Fibroblast of skin of right biceps (primary cell): Measurements from ENCODE around the gene TELO2.
"Not testable (repeated sequence)": the region's sequence is repeated elsewhere in the genome, so short reads cannot be mapped to it uniquely, and the experiment has no call there.

Experiments used
- DNase-seq: peaks from one replicate; pipeline ENCODE4 v3.0.0-alpha.2; 2013

TELO2 gene

DNA sequence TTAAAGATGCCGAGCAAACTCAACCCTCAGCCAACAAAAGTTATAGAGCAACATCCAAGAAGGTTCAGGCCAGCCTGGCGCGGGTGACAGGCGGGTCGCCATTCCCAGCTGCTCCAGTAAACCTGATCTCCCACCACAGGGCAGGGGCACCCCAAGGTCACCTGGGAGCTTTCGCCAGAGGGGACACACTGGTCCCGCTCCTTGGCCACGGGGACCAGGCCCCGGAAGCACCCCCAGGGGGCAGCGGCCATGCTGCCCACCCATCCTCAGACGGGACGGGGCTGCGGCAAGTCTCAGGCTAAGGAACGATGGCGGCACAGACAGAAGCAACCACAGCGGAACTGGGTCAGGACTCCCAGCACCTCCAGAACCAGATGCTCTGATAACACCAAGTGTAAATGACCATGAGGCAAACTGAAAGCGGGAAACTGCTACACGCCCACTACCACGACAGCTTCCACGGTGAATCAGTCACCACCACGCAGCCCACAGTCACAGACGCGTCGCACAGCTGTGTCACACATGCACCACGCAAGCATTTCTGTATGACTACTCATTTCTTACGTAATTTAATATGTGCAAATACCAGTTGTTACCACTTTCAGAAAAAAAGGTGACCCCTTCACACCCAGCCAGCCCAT, 34.7 kb upstream of the TELO2 start:
- peak; percentile 45 for DNase-seq

DNA sequence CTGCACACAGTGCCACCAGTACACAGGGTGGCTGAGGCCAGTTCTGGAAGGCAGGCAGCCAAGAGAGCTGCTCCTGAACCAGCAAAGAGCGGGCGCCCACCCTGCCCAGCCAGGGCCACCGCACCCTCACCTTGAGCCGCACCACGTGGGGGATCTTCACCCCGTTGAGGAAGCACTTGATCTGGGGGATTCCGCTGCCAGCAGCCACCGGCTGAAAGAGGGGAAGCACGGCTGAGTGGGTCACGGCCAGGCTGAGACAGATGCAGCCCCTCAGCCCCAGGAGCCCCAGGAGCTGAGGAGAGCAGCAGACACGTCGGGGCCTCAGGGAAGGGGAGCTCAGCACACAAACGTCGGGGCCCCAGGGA, 34.2 kb upstream of the TELO2 start:
- DNase-seq = no peak

DNA sequence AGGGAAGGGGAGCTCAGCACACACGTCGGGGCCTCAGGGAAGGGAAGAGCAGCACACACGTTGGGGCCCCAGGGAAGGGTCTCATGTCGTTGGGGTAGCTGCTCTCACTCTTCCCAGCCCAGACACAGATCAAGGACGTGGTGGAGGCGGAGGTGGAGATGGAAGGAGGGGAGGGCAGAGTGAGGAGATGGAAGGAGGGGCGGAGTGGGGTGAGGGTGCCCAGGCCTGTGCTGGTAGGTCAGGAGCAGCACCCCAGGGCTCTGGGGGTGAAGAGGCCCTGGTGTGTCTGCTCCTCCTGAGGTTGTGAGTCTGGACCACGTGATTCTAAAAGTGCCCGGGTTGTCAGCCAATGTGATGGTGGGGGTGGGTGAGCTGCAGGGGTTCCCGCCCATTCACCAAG, 33.2 kb upstream of the TELO2 start:
- DNase-seq = no peak

DNA sequence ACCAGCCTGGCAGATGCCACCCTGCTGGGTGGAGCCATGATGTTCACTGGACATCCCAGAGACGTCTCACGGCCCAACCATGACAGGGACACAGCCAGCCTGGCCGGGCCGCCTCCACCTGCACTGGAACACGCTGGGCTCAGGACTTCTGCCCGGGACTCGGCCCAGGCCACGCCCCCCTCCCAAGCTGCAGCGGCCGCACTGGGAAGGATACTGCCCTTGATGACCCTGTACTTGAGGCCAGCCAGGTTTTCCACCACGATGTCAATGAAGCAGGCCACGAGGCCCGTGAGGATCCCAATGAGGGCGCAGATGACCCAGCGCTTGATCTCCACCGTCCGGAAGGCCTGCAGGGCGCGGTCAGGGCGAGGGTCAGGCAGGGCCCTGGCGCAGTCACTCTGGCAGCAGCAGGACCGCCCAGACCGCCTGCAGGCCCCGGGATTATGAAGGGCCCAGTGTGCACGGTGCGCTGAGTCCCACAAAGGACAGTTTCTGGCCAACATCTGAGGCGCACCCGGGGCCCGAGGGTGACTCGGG, 32.5 kb upstream of the TELO2 start:
- DNase-seq = no peak

DNA sequence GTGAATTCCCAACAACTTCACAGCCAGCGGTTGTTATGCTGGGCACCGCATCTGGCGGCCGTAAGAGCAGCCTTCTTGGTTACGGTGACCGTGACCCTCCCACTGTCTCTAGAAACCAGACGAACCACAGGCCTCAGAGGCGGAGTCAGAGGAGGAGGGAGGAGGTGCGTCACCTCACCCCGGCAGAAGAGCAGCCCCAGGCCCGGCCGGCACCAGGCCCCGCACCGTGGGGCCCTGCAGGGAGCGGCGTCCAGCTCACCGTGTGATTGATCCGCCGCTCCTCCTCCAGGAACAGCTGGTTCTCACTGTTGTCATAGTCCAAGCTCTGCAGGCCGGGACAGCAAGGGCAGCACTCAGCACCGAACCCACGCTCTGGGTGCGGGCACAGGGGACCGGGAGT, 32.0 kb upstream of the TELO2 start:
- no peak for DNase-seq

DNA sequence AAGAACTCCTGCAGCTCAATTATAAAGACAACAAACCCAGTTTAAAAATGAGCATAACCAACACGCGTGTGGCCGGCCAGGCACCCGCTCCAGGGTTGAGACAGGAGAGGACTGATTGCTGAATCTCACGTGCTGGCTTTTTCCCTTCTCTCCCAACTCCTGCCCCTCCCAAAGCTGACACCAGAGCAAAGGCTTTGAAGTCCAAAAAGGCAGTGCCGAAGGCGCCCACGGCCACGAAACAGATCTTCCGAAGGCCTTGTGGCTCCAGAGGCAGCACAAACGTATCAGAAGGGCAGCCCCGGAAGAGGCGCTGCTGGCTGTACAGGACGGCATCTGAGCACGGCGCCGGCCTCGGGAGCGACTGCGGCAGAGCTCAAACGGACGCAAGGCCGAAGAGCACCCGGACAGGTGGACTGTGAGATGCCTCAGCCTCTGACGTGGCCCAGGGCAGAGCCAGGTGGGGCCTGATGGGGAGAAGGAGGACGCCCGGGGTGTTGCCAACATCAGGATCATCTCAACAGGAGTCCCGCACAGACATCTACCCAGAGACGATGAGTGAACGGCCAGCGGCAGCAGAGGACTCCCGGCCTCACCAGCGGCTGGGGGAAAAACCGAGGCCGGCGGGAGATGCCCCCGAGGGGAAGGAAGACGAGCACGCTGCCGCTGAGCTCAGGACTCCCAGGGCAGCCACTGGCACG, 28.8 kb upstream of the TELO2 start:
- DNase-seq = no peak

DNA sequence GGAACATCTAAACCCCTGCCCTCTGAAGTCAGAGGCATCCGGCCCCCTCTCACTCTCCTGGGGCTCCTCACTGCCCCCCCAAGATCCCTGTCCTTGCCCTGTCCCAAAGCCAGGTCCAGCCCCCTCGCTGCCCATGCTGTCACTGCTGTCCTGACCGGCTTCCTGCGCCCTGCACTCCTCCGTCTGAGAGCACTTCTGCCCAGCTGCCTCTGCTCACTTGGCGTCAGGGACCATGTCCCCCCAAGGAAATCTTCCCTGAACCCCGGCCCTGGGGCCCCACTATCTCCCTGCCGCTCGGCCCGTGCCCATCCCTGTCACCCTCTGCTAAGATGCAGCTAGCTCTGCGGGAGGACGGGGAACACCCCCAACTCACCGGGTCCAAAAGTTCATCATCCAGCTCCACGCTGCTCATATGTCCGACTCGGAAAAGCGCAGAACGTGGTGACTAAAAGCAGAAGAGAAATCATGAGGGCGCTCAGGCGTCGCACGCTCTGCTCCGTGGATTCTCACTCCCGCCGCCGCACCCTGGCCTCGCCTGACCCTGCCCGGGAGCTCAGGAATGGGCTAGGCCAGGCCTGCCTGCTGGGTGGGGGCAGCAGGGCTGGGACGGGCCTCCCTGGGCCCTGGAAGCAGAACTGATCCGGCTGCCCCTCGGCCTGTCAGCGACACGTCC, 28.1 kb upstream of the TELO2 start:
- DNase-seq = no peak

DNA sequence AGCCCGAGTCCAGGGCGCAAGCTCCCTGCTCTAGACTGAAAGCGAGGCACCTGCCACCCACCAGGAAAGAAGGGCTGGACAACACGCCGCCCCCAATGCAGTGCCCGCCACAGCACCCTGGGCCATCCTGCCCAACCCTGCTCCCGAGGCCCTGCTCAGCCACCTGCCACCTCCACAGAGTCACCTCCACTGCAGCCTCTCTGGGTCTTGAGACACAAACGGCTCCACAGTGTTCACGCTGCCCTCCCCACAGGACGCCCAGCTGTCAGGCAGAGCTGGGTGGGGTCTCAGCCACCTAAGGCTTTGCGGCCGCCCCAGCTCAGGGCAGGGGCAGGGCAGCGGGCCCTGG, 27.6 kb upstream of the TELO2 start:
- DNase-seq = no peak

DNA sequence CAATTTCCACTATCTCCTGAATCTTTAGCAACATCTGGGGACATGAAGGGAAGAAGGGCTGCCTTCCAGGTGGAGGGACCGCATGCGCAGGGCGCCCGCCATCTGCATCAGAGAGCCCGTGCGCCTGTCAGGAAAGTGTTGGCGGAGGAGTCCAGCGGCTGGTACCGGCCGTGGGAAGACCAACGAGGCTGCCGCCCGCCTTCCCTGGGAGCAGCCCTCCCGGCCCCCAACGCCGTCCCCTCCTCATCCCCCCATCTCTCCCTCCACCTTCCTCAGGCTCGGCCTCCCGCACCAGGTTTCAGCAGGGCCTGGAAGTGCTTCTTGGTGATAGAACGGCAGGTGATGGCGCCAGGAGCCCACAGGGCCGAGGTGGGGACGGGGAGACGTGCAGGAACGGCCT, 27.1 kb upstream of the TELO2 start:
- DNase-seq = no peak

DNA sequence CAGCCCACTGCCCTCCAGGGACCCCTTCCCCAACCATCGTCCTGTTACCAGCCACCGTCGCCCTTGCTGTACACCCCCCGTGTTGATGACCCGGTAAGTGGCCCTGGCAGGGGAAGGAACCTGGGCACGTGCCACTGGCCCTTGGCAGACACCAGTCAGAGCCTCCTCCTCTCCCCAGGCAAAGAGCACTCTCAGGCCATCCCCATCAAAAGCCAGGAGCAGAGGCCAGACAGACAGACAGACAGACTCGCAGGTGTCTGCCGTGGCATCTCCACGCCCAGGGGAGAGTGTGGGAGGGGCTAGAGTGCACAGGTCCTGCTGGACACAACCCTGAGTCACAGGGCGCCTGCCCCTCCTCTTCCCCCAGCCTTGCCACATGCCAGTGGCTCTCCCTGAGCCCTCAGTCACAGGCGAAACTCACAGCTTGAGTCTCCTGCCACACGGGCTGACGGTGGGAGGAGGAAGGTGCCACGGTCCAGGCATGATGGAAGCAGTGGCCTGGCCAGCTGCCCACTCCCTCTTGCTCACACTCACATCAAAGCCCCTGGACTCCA, 26.1 kb upstream of the TELO2 start:
- DNase-seq = no peak

DNA sequence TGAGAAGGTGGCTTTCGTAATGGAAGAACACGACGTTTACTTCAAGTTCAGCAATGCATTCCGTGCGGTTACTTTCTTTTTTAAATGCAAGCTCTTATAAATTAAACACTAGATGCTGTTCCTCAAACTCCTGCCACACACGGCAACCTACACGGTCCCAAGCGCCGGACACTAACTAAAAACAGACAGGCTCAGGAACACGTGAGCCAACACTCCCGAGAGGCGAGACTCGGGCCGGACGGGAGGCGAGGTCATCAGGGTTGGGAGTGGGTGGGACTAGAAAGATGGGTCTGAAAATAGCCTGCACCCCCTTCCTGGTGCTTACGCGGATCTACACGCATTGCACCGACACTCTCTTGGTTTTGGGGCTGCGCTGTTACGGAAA, 24.7 kb upstream of the TELO2 start:
- no peak for DNase-seq

DNA sequence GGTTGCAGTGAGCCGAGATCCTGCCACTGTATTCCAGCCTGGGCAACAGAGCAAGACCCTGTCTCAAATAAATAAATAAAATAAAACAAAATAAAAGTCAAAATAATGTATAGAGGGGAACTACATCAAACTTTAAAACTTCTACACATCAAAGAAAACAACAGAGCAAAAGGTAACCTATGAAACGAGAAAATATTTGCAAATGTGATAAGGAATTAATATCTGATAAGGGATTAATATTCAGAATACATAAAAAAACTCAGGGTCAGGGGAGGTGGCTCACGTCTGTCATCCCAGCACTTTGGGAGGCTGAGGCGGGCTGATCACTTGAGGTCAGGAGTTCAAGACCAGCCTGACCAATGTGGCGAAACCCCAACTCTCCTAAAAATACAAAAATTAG, 24.0 kb upstream of the TELO2 start:
- DNase-seq = not testable (repeated sequence)

DNA sequence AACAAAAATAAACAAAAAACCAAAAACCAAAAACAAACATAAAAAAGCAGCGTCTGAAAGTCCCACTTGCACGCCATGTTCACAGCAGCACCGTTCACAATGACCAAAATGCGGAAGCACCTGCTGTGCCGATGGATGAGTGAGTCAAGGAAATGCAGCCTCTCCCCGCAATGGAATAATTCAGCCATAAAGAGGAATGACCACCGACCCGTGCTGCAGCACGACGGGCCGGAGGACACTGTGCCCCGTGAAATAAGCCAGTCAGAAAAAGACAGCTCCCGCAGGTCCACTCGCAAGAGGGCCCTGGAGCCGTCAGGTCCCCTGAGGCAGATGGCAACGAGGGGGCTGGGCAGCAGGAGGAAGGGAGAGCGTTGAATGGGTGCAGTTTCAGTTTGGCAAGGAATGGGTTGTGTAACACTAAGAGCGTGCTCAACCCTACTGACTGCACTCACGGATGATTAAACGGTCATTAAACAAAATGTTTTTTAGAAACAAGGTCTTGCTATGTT, 23.4 kb upstream of the TELO2 start:
- DNase-seq = no peak

DNA sequence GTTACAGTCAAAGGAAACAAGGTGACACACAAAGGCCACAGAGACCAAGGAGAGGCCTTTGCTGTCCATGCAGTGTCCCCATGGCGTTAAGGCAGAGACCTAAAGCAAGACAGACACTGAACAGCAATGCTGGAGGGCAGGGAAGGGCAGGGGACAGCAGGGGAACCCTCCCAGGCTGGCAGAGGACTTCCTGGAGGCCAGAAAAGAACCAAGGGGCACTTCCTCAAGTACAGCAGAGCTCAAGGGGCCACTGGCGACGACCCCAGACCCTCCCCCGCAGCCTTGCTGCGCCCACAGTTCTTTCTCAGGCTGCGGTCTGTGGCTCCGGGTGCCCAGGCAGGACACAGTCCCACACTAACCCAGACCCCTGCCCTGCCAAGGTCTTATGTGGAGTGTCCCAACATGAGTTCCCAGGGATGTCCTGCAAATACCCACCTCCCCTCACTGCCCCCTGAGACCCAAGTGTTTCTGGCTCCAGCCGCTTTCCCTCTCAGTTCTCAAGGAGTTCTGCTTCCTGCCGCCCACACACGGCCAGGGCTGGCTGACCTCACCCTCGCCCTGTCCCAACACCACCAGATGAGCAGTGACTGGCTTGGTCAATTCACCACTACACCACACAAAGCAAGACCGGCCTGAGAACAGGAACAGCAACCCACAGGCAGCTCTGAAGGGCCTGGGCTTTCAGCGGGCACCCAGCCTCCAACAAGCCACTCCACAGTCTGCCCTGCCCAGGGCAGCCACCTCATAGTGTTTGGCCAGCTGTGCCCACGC, 22.5 kb upstream of the TELO2 start:
- no peak for DNase-seq

DNA sequence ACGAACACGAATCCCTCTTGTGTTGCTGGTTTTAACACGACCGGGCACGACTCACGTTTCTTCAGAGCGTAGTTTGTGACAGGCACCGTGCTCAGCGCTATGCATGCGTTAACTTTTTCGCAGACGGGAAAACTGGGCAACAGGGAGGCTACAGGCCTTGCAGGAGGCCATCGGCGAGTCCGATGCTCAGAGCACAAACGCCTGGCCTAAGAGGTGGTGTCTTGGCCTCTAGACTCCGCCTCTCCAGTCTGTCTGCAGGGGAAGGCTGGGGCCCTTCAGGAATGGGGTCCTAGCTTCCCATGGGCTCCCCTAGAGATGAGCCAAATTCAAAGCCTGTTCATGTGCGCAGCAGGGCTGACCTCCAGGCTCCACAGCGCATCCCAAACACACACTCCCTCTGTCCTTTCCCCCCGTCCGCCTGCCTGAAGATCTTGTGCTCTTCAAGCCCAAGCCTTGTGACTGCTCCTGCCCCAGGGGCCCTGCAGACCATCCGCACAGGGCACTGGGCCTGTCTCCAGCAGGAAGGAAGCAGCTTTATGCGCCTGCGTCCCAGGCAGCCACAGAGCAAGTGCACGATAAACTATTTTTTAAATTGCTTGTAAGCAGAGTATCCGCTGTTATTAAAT, 21.5 kb upstream of the TELO2 start:
- DNase-seq = no peak

DNA sequence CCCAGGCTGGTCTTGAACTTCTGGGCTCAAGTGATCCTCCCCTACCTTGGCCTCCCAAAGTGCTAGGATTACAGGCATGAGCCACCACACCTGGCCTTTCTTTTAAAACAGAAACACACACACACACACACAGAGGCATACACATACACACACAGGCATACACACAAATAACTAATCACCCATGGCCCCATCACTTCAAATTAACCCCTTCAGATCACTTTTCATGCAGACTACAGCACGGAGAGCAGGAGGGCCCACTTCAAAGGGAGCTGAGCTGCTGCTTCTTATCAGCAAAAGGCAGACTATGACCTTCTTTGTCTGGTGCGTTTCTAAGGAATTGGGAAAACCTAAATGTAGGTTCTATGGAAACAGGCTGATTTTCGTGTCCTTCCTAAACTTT, 20.2 kb upstream of the TELO2 start:
- DNase-seq = no peak

DNA sequence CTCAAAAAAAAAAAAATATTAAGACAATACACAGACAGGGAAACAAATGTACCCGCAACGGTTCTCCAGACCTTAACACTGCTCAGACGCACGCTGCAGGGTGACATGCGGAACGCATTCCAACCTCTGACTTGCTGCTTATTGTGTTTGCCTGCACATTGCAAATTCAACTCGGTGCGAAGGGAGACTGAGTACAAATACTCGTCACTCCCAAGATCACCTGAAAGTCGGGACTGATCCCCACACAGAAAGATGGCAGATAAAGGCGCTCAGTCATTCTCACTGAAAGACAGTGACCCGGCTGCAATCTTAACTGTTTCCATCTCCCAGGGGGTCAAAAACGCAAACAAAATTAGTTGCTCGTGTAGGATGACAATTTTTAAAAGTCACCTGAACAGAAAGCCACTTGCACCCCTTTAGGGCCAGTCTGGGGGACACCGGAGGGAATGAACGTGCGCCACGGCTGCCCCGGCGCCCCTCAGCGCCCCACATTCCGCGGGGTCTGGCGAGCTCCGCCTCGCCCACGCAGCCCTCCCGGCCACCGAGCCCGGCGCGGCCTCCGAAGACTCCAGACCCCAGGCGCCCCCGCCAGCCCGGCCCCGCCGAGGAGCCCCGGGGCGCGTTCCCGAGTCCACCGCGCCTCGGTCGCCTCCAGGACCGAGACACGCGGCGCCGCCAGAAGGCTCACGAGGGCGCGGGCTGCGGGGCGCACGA, 18.9 kb upstream of the TELO2 start:
- DNase-seq = no peak

DNA sequence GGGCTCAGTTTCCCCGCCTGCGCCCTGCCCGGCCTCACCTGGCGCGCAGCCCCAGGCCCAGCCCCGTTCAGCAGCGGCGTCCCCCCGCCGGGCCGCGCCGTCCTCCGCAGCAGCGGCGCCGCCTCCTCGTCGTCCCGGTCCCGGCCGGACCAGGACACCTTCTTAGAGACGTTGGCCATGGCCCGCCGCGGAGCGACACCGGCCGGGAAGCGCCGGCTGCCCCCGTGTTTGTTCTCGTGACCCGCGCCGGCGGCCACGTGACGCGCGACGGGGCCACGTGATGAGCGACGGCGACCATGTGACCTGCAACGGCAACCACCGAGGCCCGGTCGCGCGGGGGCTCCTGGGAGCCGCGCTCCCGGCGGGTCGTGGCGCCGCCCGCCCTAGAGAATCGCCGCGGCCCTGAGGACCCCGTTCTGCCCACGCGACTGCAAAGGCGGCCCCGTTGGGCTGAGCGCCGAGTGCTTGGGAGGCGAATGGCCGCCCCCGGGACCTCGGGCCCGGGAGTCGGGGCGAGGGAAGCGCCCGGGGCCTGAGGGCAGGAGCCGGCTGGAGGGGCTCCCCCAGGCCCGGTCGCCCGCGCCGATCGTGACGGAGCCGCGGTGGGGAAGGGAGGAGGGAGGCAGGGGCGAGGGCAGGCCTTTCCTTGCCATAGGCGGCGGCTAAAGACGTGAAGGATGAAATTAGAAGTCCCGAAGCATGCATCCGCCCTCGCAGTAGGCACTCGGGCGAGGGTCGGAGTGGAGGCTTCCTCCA, 18.2 kb upstream of the TELO2 start, which contains the start of gene CLCN7:
TSS of gene CLCN7 (minus strand) at position 233 of the 756 bp plus-strand sequence. CDS start at position 179, 54 bp downstream.
- peak; percentile 86 for DNase-seq

DNA sequence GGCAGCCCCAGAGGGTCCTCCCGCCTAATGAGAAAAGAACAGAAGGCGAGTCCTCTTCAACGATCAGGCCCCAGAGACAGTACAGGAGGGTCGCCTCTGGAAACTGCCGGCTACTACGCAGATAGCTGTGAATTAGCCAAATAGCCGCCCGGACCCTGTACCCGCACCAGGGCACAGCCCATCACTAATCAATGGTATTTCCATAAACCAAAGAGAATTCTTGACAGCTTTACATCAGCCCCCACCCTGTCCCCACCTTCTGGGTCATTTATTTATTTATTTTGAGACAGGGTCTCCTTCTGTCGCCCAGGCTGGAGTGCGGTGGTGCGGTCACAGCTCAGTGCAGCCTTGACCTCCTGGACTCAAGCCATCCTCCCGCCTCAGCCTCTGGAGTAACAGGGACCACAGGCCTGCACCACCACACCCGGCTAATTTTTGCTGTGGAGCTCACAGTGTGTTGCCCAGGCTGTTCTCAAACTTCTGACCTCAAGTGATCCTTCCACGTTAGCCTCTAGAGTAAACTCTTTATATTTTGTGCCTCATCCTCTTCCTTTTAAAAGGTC, 17.5 kb upstream of the TELO2 start:
- DNase-seq = no peak

DNA sequence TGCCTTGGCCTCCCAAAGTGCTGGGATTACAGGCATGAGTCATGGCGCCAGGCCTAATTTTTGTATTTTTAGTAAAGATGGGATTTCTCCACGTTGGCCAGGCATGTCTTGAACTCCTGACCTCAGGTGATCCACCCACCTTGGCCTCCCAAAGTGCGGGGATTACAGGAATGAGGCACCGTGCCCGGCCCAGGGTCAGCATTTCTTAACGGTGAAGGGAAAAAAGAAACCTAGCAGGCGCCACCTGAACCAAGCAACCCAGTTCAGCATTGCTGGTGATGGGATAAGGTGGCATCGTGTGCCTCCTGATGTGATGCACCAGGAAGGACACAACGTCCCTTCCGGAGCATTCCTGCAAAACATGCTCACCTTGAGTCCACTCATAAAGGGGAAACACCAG, 16.1 kb upstream of the TELO2 start:
- DNase-seq = no peak

DNA sequence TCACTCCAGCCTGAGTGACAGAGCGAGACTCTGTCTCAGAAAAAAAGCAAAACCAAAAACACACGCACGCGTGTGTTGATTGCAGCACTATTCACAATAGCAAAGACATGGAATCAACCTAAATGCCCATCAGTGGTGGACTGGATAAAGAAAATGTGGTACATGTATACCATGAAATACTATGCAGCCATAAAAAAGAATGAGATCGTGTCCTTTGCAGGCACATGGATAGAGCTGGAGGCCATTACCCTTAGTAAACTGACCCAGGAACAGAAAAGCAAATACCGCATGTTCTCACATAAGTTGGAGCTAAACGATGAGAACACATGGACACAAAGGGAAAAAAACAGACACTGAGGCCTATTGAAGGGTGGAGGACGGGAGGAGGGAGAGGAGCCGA, 14.2 kb upstream of the TELO2 start:
- not testable (repeated sequence) for DNase-seq
